ENCODE data around the gene NOS1AP.

The NOS1AP gene

GRCh38 chr1:162138599-162139181 is 69.2 kb downstream of the NOS1AP start:
- no peaks in the 10 kb centered on the region for H3K79me2 ChIP-seq (ENCODE audit: insufficient read depth, low read length)
- no peaks in the 10 kb centered on the region for H4K20me1 ChIP-seq (ENCODE audit: insufficient read depth, low read length)
- H3F3A ChIP-seq (ENCODE audit: insufficient read depth, low read length) = no peaks in the 10 kb centered on the region
- H3K9me3 ChIP-seq (ENCODE audit: low read length) = no peaks in the 10 kb centered on the region
- H3K4me2 ChIP-seq (ENCODE audit: low read length) = no peak overlapping the region
- no peak overlapping the region for H2AFZ ChIP-seq (ENCODE audit: low read length)
- no peak for TF ChIP-seq EZH2 (IDR thresholded peaks at IDR 0.05; ENCODE audit: borderline replicate concordance, low read length)
- TF ChIP-seq CTCF (IDR thresholded peaks at IDR 0.05; ENCODE audit: low read length) = no peak
- H3K36me3 ChIP-seq (ENCODE audit: insufficient read depth, low read length) = no peaks in the 10 kb centered on the region
- H3K9ac ChIP-seq (ENCODE audit: low read length) = no peak overlapping the region
- H3K4me3 ChIP-seq (ENCODE audit: low read depth, low read length, poor library complexity, severe bottlenecking) = no peak overlapping the region
- H3K4me1 ChIP-seq (ENCODE audit: insufficient read depth, low read length, severe bottlenecking) = no peaks in the 10 kb centered on the region
- no peaks in the 10 kb centered on the region for H3K9me2 ChIP-seq (ENCODE audit: low read depth, low read length)
- no peak overlapping the region for H3K27ac ChIP-seq (ENCODE audit: low read depth, low read length, poor library complexity, severe bottlenecking)
- no peaks in the 10 kb centered on the region for H3K27me3 ChIP-seq (ENCODE audit: insufficient read depth, low read length)

DNA sequence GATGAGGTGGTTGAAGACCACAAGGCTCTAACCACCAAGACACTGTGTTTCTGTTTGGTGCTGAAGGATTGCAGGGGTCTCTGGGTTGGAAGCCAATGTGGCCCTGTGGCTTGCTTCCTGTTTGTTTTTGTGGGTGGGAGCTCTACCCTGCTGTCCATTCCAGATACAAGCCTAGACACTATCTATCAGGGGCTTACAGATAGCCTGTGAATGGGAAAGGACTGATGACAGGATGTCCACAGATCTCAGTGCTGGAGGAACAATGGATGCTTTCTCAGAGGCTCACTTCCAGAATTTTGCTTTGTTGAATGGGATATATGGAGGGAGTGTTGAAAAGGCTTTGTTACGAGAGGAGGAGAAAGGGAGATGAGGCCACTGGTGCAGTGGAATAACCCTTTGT is 69.7 kb downstream of the NOS1AP start:
- TF ChIP-seq EZH2 (IDR thresholded peaks at IDR 0.05; ENCODE audit: borderline replicate concordance, low read length) (no peak), CTCF (IDR thresholded peaks at IDR 0.05; ENCODE audit: low read length) (no peak)
- Histone ChIP-seq H3K36me3 (ENCODE audit: insufficient read depth, low read length) (no peaks in the 10 kb centered on the region), H3K27me3 (ENCODE audit: insufficient read depth, low read length) (no peaks in the 10 kb centered on the region), H3K79me2 (ENCODE audit: insufficient read depth, low read length) (no peaks in the 10 kb centered on the region), H3K4me2 (ENCODE audit: low read length) (no peak overlapping the region), H3K9me2 (ENCODE audit: low read depth, low read length) (no peaks in the 10 kb centered on the region), H2AFZ (ENCODE audit: low read length) (no peak overlapping the region), H4K20me1 (ENCODE audit: insufficient read depth, low read length) (no peaks in the 10 kb centered on the region), H3F3A (ENCODE audit: insufficient read depth, low read length) (no peaks in the 10 kb centered on the region), H3K27ac (ENCODE audit: low read depth, low read length, poor library complexity, severe bottlenecking) (no peak overlapping the region), H3K9me3 (ENCODE audit: low read length) (no peaks in the 10 kb centered on the region), H3K9ac (ENCODE audit: low read length) (no peak overlapping the region), H3K4me3 (ENCODE audit: low read depth, low read length, poor library complexity, severe bottlenecking) (no peak overlapping the region), H3K4me1 (ENCODE audit: insufficient read depth, low read length, severe bottlenecking) (no peaks in the 10 kb centered on the region)

DNA sequence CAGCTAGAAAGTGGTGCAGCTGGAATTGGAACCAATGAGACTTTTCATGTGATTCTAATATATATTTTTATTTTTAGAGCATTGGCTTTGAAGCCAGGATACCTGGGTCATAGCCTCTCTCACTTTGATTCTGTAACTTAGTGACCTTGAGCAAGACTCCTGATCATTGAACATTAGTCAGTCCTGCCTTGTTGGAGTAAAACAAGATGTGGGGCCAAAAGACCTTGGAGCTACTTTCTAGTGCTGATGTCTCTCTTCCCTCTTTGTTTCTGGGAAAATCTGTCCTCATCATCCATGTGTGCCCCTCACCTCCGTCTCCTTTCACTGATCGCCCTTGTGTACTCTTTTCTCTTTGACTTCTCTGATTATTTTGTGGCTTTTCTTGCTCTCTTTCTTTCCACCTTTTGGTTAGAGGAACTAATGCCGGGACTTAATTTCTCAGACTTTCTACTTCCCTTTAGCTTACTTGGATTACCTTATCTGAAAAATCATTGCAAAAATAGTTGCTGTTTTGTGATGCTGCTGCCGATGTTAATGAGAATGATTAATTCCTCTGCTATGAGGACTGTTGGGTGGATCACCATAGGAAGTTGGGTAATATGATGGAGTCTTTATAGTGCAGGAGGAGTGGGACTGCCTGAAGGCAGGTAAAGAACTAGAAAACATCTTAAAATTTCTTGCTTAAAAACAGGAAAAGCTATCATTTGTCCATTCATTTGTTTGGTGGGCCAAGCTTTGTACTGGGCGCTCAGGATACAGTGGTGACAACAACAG is 72.0 kb downstream of the NOS1AP start:
- Histone ChIP-seq H4K20me1 (ENCODE audit: insufficient read depth, low read length) (no peaks in the 10 kb centered on the region), H3K4me3 (ENCODE audit: low read depth, low read length, poor library complexity, severe bottlenecking) (no peak overlapping the region), H3F3A (ENCODE audit: insufficient read depth, low read length) (no peaks in the 10 kb centered on the region), H3K27ac (ENCODE audit: low read depth, low read length, poor library complexity, severe bottlenecking) (no peak overlapping the region), H3K9me3 (ENCODE audit: low read length) (no peaks in the 10 kb centered on the region), H3K9me2 (ENCODE audit: low read depth, low read length) (no peaks in the 10 kb centered on the region), H3K4me1 (ENCODE audit: insufficient read depth, low read length, severe bottlenecking) (no peaks in the 10 kb centered on the region), H3K79me2 (ENCODE audit: insufficient read depth, low read length) (no peaks in the 10 kb centered on the region), H3K4me2 (ENCODE audit: low read length) (no peak overlapping the region), H3K36me3 (ENCODE audit: insufficient read depth, low read length) (no peaks in the 10 kb centered on the region), H2AFZ (ENCODE audit: low read length) (no peak overlapping the region), H3K27me3 (ENCODE audit: insufficient read depth, low read length) (no peaks in the 10 kb centered on the region), H3K9ac (ENCODE audit: low read length) (no peak overlapping the region)
- TF ChIP-seq EZH2 (IDR thresholded peaks at IDR 0.05; ENCODE audit: borderline replicate concordance, low read length) (no peak), CTCF (IDR thresholded peaks at IDR 0.05; ENCODE audit: low read length) (no peak)

Data from OCI-LY1 (cell line).